HUES48 (cell line): ENCODE data around the gene IPO11.
A peak's percentile ranks its signal among the peaks of the same experiment; 100 is the strongest.

Source experiments
- H3K27ac ChIP-seq: one replicate; pipeline ENCODE4 v1.7.0; 2013; ENCODE audit warnings: low read depth, low read length, inconsistent platforms
- H3K27me3 ChIP-seq: 2 replicates; pipeline ENCODE4 v1.6.1; 2013; ENCODE audit warnings: mild to moderate bottlenecking, low read length; ENCODE audit not compliant: control insufficient read depth, insufficient read depth
- H3K36me3 ChIP-seq: 2 replicates; pipeline ENCODE4 v1.6.1; 2013; ENCODE audit warnings: low read length; ENCODE audit not compliant: control insufficient read depth, insufficient read depth
- H3K4me1 ChIP-seq: 2 replicates; pipeline ENCODE4 v1.6.1; 2013; ENCODE audit warnings: mild to moderate bottlenecking, low read length; ENCODE audit not compliant: control insufficient read depth, insufficient read depth
- H3K4me3 ChIP-seq: 2 replicates; pipeline ENCODE4 v1.5.1; 2013; ENCODE audit warnings: mild to moderate bottlenecking, low read depth, low read length
- H3K9ac ChIP-seq: 2 replicates; pipeline ENCODE4 v1.6.1; 2013; ENCODE audit warnings: mild to moderate bottlenecking, low read depth, low read length, moderate library complexity
- H3K9me3 ChIP-seq: 2 replicates; pipeline ENCODE4 v1.6.1; 2013; ENCODE audit warnings: low read length; ENCODE audit not compliant: control insufficient read depth, insufficient read depth

Gene IPO11

GRCh38 chr5:62450259-62450658, 37.7 kb downstream of the IPO11 start:
- Histone ChIP-seq H3K4me3 (no peak overlapping the region), H3K36me3 (peaks cover 39% of the 10 kb centered on the region), H3K4me1 (no peaks in the 10 kb centered on the region), H3K9ac (no peak overlapping the region), H3K27me3 (no peaks in the 10 kb centered on the region), H3K27ac (no peak overlapping the region), H3K9me3 (no peaks in the 10 kb centered on the region)

GRCh38 chr5:62457071-62457470, 44.5 kb downstream of the IPO11 start:
- Histone ChIP-seq H3K36me3 (peaks cover 18% of the 10 kb centered on the region; the same call in 1 of the 2 replicates), H3K4me3 (no peak overlapping the region)

GRCh38 chr5:62460578-62460983, 48.0 kb downstream of the IPO11 start:
- Histone ChIP-seq H3K36me3 (peaks cover 8% of the 10 kb centered on the region; the same call in 1 of the 2 replicates), H3K9ac (no peak overlapping the region), H3K27me3 (no peaks in the 10 kb centered on the region), H3K4me1 (peaks cover 7% of the 10 kb centered on the region; the same call in 1 of the 2 replicates), H3K9me3 (no peaks in the 10 kb centered on the region), H3K4me3 (no peak overlapping the region), H3K27ac (peak overlapping the region; percentile 48)

More at GRCh38 chr5:62457071-62457470, 44.5 kb downstream of the IPO11 start:
- Histone ChIP-seq H3K27ac (no peak overlapping the region), H3K9ac (no peak overlapping the region), H3K4me1 (peaks cover 7% of the 10 kb centered on the region; the same call in 1 of the 2 replicates), H3K27me3 (no peaks in the 10 kb centered on the region), H3K9me3 (no peaks in the 10 kb centered on the region)

- Histone ChIP-seq H3K27ac (no peak overlapping the region), H3K36me3 (peaks cover 7% of the 10 kb centered on the region), H3K9me3 (no peaks in the 10 kb centered on the region), H3K4me3 (no peak overlapping the region), H3K27me3 (no peaks in the 10 kb centered on the region), H3K4me1 (peaks cover 7% of the 10 kb centered on the region; the same call in 1 of the 2 replicates), H3K9ac (no peak overlapping the region)
Observed at GRCh38 chr5:62461561-62461960, 49.0 kb downstream of the IPO11 start.

- peaks cover 31% of the 10 kb centered on the region for H3K36me3 ChIP-seq
- H3K27ac ChIP-seq, result no peak overlapping the region
- H3K4me1 ChIP-seq, result peaks cover under 1% of the 10 kb centered on the region; the same call in 1 of the 2 replicates
- H3K27me3 ChIP-seq, result no peaks in the 10 kb centered on the region
- H3K9ac ChIP-seq, result no peak overlapping the region
- H3K9me3 ChIP-seq, result no peaks in the 10 kb centered on the region
- H3K4me3 ChIP-seq, result no peak overlapping the region
Observed at GRCh38 chr5:62465985-62466925, 53.7 kb downstream of the IPO11 start.

GRCh38 chr5:62473209-62473608, 60.6 kb downstream of the IPO11 start:
- no peak overlapping the region for H3K9ac ChIP-seq
- peaks cover 38% of the 10 kb centered on the region for H3K36me3 ChIP-seq
- no peak overlapping the region for H3K4me3 ChIP-seq
- H3K9me3 ChIP-seq, result no peaks in the 10 kb centered on the region
- no peaks in the 10 kb centered on the region for H3K27me3 ChIP-seq
- H3K4me1 ChIP-seq, result no peaks in the 10 kb centered on the region
- no peak overlapping the region for H3K27ac ChIP-seq

GRCh38 chr5:62475072-62475471, 62.5 kb downstream of the IPO11 start:
- Histone ChIP-seq H3K9ac (no peak overlapping the region), H3K36me3 (peaks cover 27% of the 10 kb centered on the region), H3K27ac (no peak overlapping the region), H3K9me3 (no peaks in the 10 kb centered on the region; the same call in 1 of the 2 replicates), H3K4me3 (no peak overlapping the region), H3K4me1 (no peaks in the 10 kb centered on the region), H3K27me3 (no peaks in the 10 kb centered on the region)

- no peaks in the 10 kb centered on the region for H3K4me1 ChIP-seq
- peaks cover 20% of the 10 kb centered on the region for H3K36me3 ChIP-seq
- no peak overlapping the region for H3K27ac ChIP-seq
- no peaks in the 10 kb centered on the region; the same call in 1 of the 2 replicates for H3K9me3 ChIP-seq
- H3K27me3 ChIP-seq, result no peaks in the 10 kb centered on the region
- H3K4me3 ChIP-seq, result no peak overlapping the region
- no peak overlapping the region for H3K9ac ChIP-seq
Observed at GRCh38 chr5:62477801-62478200, 65.2 kb downstream of the IPO11 start.

GRCh38 chr5:62483556-62483955, 71.0 kb downstream of the IPO11 start:
- Histone ChIP-seq H3K9ac (no peak overlapping the region), H3K27ac (no peak overlapping the region), H3K27me3 (no peaks in the 10 kb centered on the region), H3K4me1 (no peaks in the 10 kb centered on the region), H3K4me3 (no peak overlapping the region), H3K36me3 (peaks cover 33% of the 10 kb centered on the region), H3K9me3 (no peaks in the 10 kb centered on the region; the same call in 1 of the 2 replicates)

- Histone ChIP-seq H3K27ac (no peak overlapping the region), H3K4me3 (no peak overlapping the region), H3K27me3 (no peaks in the 10 kb centered on the region), H3K4me1 (no peaks in the 10 kb centered on the region), H3K36me3 (peaks cover 54% of the 10 kb centered on the region), H3K9ac (no peak overlapping the region), H3K9me3 (no peaks in the 10 kb centered on the region)
Observed at GRCh38 chr5:62486672-62487071, 74.1 kb downstream of the IPO11 start.

- no peak overlapping the region for H3K27ac ChIP-seq
Observed at GRCh38 chr5:62488531-62488930, 76.0 kb downstream of the IPO11 start.

More at GRCh38 chr5:62488531-62488930, 76.0 kb downstream of the IPO11 start:
- Histone ChIP-seq H3K4me1 (no peaks in the 10 kb centered on the region), H3K4me3 (no peak overlapping the region), H3K36me3 (peaks cover 56% of the 10 kb centered on the region), H3K9ac (no peak overlapping the region), H3K27me3 (no peaks in the 10 kb centered on the region), H3K9me3 (no peaks in the 10 kb centered on the region)
